Measurements from ENCODE around the gene DTD1.

Gene DTD1

GRCh38 chr20:18773566-18773965, 185.7 kb downstream of the DTD1 start:
- Histone ChIP-seq H3K4me2 (ENCODE audit: low read depth, low read length, poor library complexity, severe bottlenecking) (no peak overlapping the region), H3K79me2 (ENCODE audit: insufficient read depth, low read length) (no peaks in the 10 kb centered on the region), H3F3A (ENCODE audit: insufficient read depth) (no peaks in the 10 kb centered on the region), H3K9ac (ENCODE audit: low read length) (no peak overlapping the region), H2AFZ (ENCODE audit: low read depth, low read length, severe bottlenecking) (no peak overlapping the region), H3K36me3 (ENCODE audit: low read length) (no peaks in the 10 kb centered on the region), H3K4me3 (ENCODE audit: insufficient read depth, low read length, poor library complexity, severe bottlenecking) (no peak overlapping the region), H3K27me3 (ENCODE audit: low read length) (no peaks in the 10 kb centered on the region), H3K9me3 (ENCODE audit: insufficient read depth, low read length) (no peaks in the 10 kb centered on the region), H4K20me1 (ENCODE audit: low read depth, low read length) (no peaks in the 10 kb centered on the region), H3K9me2 (replicated peaks; ENCODE audit: insufficient read depth, low read length) (no peaks in the 10 kb centered on the region), H3K27ac (ENCODE audit: low read depth, low read length) (no peak overlapping the region)
- TF ChIP-seq CTCF (IDR thresholded peaks at IDR 0.05; ENCODE audit: insufficient read depth, low read length, poor library complexity, severe bottlenecking) (no peak), EZH2phosphoT487 (conservative IDR thresholded peaks at IDR 0.05; ENCODE audit: low read length) (no peak)

DNA sequence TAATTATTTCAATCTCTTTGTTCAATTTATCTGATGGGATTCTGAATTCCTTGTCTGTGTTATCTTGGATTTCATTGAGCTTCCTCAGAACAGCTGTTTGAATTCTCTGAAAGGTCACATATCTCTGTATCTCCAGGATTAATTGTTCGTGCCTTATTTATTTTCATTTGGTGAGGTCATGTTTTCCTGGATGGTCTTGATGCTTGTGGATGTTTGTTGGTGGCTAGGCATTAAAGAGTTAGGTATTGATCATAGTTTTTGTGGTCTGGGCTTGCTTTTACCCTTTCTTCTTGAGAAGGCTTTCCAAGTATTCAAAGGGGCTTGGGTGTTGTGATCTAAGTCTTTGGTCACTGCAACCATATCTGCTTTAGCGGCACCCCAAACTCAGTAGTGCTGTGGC, 186.4 kb downstream of the DTD1 start:
- Histone ChIP-seq H3K9ac (ENCODE audit: low read length) (no peak overlapping the region), H3K9me3 (ENCODE audit: insufficient read depth, low read length) (no peaks in the 10 kb centered on the region), H3K79me2 (ENCODE audit: insufficient read depth, low read length) (no peaks in the 10 kb centered on the region), H3K4me2 (ENCODE audit: low read depth, low read length, poor library complexity, severe bottlenecking) (no peak overlapping the region), H3K27ac (ENCODE audit: low read depth, low read length) (no peak overlapping the region), H3K9me2 (replicated peaks; ENCODE audit: insufficient read depth, low read length) (no peaks in the 10 kb centered on the region), H3K27me3 (ENCODE audit: low read length) (no peaks in the 10 kb centered on the region), H3K4me3 (ENCODE audit: insufficient read depth, low read length, poor library complexity, severe bottlenecking) (no peak overlapping the region), H2AFZ (ENCODE audit: low read depth, low read length, severe bottlenecking) (no peak overlapping the region), H3K36me3 (ENCODE audit: low read length) (no peaks in the 10 kb centered on the region), H4K20me1 (ENCODE audit: low read depth, low read length) (no peaks in the 10 kb centered on the region), H3F3A (ENCODE audit: insufficient read depth) (no peaks in the 10 kb centered on the region)
- no peak for TF ChIP-seq EZH2phosphoT487 (conservative IDR thresholded peaks at IDR 0.05; ENCODE audit: low read length)
- no peak for TF ChIP-seq CTCF (IDR thresholded peaks at IDR 0.05; ENCODE audit: insufficient read depth, low read length, poor library complexity, severe bottlenecking)

- H3K4me2 ChIP-seq (ENCODE audit: low read depth, low read length, poor library complexity, severe bottlenecking), result no peak overlapping the region
- no peak overlapping the region for H3K4me3 ChIP-seq (ENCODE audit: insufficient read depth, low read length, poor library complexity, severe bottlenecking)
- H3K9me3 ChIP-seq (ENCODE audit: insufficient read depth, low read length), result no peaks in the 10 kb centered on the region
- no peaks in the 10 kb centered on the region for H3F3A ChIP-seq (ENCODE audit: insufficient read depth)
- H3K9me2 ChIP-seq (replicated peaks; ENCODE audit: insufficient read depth, low read length), result no peaks in the 10 kb centered on the region
- H4K20me1 ChIP-seq (ENCODE audit: low read depth, low read length), result no peaks in the 10 kb centered on the region
- no peak overlapping the region for H3K9ac ChIP-seq (ENCODE audit: low read length)
- no peaks in the 10 kb centered on the region for H3K27me3 ChIP-seq (ENCODE audit: low read length)
- H3K27ac ChIP-seq (ENCODE audit: low read depth, low read length), result no peak overlapping the region
- no peaks in the 10 kb centered on the region for H3K36me3 ChIP-seq (ENCODE audit: low read length)
- TF ChIP-seq CTCF (IDR thresholded peaks at IDR 0.05; ENCODE audit: insufficient read depth, low read length, poor library complexity, severe bottlenecking) (no peak), EZH2phosphoT487 (conservative IDR thresholded peaks at IDR 0.05; ENCODE audit: low read length) (no peak)
- H2AFZ ChIP-seq (ENCODE audit: low read depth, low read length, severe bottlenecking), result no peak overlapping the region
- H3K79me2 ChIP-seq (ENCODE audit: insufficient read depth, low read length), result no peaks in the 10 kb centered on the region
Observed at GRCh38 chr20:18775633-18776032, 187.8 kb downstream of the DTD1 start.

Measured in SU-DHL-6 (cell line).